ENCODE measurements around the gene FKBP10.

The FKBP10 gene

DNA sequence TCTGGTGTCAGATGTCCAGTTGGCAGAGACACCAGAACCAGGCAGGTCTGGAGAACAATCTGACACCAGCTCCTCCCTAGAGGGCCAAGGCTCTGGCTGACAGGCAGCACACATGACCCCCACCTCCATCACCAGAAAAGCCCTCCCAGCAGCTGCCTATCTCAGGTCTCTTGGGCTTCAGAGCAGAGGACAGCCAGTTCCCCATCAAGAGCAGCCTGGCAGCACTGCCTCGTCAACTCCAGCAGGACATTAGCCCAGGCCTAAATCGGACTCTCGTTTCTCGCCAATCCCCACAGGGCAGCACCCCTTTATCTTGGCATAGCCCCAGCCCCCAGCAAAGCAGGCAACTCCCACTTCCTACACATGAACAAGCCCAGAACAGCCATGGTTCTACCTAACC lies 30.7 kb upstream of the FKBP10 start:
- TF ChIP-seq RARB (CRISPR knock-in tag; IDR thresholded peaks at IDR 0.05) (no peak), ZNF565 (CRISPR knock-in tag; conservative IDR thresholded peaks at IDR 0.05; ENCODE audit: low read depth) (no peak), ZNF8 (CRISPR knock-in tag; IDR thresholded peaks at IDR 0.05) (no peak), GLIS3 (CRISPR knock-in tag; IDR thresholded peaks at IDR 0.05) (no peak), CSDC2 (CRISPR knock-in tag; IDR thresholded peaks at IDR 0.05) (no peak), ZNF70 (CRISPR knock-in tag; IDR thresholded peaks at IDR 0.05) (no peak), ISL1 (CRISPR knock-in tag; IDR thresholded peaks at IDR 0.05) (no peak), ZFP30 (CRISPR knock-in tag; IDR thresholded peaks at IDR 0.05) (no peak), ZC3H10 (CRISPR knock-in tag; IDR thresholded peaks at IDR 0.05) (no peak), ARNTL (CRISPR knock-in tag; IDR thresholded peaks at IDR 0.05; ENCODE audit: borderline replicate concordance, low read depth) (no peak), ZFP3 (CRISPR knock-in tag; IDR thresholded peaks at IDR 0.05) (no peak), ESRRG (CRISPR knock-in tag; IDR thresholded peaks at IDR 0.05) (no peak), TCF4 (CRISPR knock-in tag; IDR thresholded peaks at IDR 0.05; ENCODE audit: borderline replicate concordance) (no peak)
- TF ChIP-seq, protein P1, sequence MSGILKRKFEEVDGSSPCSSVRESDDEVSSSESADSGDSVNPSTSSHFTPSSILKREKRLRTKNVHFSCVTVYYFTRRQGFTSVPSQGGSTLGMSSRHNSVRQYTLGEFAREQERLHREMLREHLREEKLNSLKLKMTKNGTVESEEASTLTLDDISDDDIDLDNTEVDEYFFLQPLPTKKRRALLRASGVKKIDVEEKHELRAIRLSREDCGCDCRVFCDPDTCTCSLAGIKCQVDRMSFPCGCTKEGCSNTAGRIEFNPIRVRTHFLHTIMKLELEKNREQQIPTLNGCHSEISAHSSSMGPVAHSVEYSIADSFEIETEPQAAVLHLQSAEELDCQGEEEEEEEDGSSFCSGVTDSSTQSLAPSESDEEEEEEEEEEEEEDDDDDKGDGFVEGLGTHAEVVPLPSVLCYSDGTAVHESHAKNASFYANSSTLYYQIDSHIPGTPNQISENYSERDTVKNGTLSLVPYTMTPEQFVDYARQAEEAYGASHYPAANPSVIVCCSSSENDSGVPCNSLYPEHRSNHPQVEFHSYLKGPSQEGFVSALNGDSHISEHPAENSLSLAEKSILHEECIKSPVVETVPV (CRISPR knock-in tag; IDR thresholded peaks at IDR 0.05) = no peak
- TF ChIP-seq, protein P2, sequence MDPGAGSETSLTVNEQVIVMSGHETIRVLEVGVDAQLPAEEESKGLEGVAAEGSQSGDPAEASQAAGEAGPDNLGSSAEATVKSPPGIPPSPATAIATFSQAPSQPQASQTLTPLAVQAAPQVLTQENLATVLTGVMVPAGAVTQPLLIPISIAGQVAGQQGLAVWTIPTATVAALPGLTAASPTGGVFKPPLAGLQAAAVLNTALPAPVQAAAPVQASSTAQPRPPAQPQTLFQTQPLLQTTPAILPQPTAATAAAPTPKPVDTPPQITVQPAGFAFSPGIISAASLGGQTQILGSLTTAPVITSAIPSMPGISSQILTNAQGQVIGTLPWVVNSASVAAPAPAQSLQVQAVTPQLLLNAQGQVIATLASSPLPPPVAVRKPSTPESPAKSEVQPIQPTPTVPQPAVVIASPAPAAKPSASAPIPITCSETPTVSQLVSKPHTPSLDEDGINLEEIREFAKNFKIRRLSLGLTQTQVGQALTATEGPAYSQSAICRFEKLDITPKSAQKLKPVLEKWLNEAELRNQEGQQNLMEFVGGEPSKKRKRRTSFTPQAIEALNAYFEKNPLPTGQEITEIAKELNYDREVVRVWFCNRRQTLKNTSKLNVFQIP (CRISPR knock-in tag; IDR thresholded peaks at IDR 0.05; ENCODE audit: borderline replicate concordance, low read depth) = no peak
- TF ChIP-seq, protein P3, sequence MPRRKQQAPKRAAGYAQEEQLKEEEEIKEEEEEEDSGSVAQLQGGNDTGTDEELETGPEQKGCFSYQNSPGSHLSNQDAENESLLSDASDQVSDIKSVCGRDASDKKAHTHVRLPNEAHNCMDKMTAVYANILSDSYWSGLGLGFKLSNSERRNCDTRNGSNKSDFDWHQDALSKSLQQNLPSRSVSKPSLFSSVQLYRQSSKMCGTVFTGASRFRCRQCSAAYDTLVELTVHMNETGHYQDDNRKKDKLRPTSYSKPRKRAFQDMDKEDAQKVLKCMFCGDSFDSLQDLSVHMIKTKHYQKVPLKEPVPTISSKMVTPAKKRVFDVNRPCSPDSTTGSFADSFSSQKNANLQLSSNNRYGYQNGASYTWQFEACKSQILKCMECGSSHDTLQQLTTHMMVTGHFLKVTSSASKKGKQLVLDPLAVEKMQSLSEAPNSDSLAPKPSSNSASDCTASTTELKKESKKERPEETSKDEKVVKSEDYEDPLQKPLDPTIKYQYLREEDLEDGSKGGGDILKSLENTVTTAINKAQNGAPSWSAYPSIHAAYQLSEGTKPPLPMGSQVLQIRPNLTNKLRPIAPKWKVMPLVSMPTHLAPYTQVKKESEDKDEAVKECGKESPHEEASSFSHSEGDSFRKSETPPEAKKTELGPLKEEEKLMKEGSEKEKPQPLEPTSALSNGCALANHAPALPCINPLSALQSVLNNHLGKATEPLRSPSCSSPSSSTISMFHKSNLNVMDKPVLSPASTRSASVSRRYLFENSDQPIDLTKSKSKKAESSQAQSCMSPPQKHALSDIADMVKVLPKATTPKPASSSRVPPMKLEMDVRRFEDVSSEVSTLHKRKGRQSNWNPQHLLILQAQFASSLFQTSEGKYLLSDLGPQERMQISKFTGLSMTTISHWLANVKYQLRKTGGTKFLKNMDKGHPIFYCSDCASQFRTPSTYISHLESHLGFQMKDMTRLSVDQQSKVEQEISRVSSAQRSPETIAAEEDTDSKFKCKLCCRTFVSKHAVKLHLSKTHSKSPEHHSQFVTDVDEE (CRISPR knock-in tag; IDR thresholded peaks at IDR 0.05) = no peak
- TF ChIP-seq, protein P4, sequence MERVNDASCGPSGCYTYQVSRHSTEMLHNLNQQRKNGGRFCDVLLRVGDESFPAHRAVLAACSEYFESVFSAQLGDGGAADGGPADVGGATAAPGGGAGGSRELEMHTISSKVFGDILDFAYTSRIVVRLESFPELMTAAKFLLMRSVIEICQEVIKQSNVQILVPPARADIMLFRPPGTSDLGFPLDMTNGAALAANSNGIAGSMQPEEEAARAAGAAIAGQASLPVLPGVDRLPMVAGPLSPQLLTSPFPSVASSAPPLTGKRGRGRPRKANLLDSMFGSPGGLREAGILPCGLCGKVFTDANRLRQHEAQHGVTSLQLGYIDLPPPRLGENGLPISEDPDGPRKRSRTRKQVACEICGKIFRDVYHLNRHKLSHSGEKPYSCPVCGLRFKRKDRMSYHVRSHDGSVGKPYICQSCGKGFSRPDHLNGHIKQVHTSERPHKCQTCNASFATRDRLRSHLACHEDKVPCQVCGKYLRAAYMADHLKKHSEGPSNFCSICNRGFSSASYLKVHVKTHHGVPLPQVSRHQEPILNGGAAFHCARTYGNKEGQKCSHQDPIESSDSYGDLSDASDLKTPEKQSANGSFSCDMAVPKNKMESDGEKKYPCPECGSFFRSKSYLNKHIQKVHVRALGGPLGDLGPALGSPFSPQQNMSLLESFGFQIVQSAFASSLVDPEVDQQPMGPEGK (CRISPR knock-in tag; IDR thresholded peaks at IDR 0.05; ENCODE audit: borderline replicate concordance) = no peak
- ATAC-seq = no peak

DNA sequence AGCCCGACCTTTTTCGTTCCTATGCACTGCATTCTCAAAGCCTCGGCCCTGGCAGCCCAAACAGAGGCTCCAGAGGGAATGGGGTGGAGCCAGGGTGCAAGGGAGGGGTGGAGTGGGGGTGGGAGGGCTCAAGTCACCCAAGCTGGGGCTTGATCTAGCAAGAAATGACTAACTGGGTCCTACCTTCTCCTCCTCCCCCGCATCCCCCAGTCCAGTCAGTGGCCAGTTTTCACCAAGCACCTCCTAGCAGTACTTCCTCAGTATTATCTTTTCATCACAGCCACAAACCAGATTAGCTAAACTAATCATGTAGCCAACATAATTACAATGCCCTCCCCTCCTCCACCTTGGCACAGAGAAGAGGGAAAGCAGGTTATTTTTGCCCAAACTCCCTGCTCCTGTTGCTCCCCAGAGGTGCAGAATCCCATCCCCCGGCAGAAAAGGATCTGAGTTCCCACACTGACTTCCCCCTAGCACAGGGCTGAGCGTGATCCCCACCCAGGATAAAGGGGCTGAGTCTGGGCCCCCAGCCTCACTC lies 28.5 kb upstream of the FKBP10 start:
- TF ChIP-seq GLIS3 (CRISPR knock-in tag; IDR thresholded peaks at IDR 0.05) (no peak), TOX (CRISPR knock-in tag; IDR thresholded peaks at IDR 0.05; ENCODE audit: borderline replicate concordance) (no peak), TCF4 (CRISPR knock-in tag; IDR thresholded peaks at IDR 0.05; ENCODE audit: borderline replicate concordance) (no peak), PPARA (CRISPR knock-in tag; IDR thresholded peaks at IDR 0.05; ENCODE audit: borderline replicate concordance) (no peak)
- ATAC-seq = no peak

DNA sequence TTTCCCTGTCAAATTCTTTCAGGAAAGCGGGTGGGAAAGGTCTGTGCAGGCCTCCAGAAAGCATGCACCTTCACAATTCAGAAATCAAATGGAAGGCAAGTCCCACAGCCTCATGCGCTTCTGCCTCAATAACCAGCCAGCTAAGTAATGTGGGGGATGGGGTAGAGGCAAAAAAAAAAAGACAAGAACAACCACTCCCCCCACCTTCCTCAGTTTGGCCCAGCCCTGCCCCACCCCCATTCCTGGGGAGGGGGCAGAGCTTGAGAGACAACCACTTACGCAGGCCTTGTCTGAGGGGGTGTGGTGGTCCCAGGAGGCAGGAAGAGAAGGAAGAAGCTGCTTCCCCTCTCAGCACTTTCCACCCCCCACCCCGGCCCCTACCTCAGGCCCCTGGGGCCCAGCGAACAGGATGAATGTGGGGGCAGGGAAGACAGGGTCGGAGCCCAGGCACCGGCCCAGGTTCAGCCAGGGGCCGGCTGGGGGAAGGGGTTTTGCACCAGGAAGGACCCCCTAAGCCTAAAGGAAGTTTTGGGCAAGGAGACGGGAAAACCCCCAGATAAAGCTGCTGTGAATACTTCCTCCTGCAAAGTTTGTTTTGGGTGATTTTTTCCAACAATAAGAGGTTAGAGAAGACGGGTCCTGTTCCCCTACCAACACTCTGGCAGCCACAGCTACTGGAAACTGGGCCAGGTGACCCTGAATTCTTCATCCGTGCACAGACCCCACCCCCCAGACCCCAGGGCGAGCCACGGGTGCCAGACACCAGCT lies 27.5 kb upstream of the FKBP10 start:
- no peak for ATAC-seq
- TF ChIP-seq, protein P3 (CRISPR knock-in tag; IDR thresholded peaks at IDR 0.05) = no peak
- TF ChIP-seq ZFP30 (CRISPR knock-in tag; IDR thresholded peaks at IDR 0.05) (no peak), ZC3H10 (CRISPR knock-in tag; IDR thresholded peaks at IDR 0.05) (no peak), ZFP3 (CRISPR knock-in tag; IDR thresholded peaks at IDR 0.05) (no peak), ISL1 (CRISPR knock-in tag; IDR thresholded peaks at IDR 0.05) (no peak), SNAI2 (CRISPR knock-in tag; IDR thresholded peaks at IDR 0.05) (no peak), GLIS3 (CRISPR knock-in tag; IDR thresholded peaks at IDR 0.05) (no peak)
- TF ChIP-seq, protein P1 (CRISPR knock-in tag; IDR thresholded peaks at IDR 0.05) = no peak
- TF ChIP-seq, protein P5, sequence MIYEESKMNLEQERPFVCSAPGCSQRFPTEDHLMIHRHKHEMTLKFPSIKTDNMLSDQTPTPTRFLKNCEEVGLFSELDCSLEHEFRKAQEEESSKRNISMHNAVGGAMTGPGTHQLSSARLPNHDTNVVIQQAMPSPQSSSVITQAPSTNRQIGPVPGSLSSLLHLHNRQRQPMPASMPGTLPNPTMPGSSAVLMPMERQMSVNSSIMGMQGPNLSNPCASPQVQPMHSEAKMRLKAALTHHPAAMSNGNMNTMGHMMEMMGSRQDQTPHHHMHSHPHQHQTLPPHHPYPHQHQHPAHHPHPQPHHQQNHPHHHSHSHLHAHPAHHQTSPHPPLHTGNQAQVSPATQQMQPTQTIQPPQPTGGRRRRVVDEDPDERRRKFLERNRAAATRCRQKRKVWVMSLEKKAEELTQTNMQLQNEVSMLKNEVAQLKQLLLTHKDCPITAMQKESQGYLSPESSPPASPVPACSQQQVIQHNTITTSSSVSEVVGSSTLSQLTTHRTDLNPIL (CRISPR knock-in tag; IDR thresholded peaks at IDR 0.05; ENCODE audit: low read depth) = no peak
